Measurements from ENCODE around the gene USF1.

GRCh38 chr1:161018631-161018930 lies 27.2 kb downstream of the USF1 start:
- TF ChIP-seq, protein P1, sequence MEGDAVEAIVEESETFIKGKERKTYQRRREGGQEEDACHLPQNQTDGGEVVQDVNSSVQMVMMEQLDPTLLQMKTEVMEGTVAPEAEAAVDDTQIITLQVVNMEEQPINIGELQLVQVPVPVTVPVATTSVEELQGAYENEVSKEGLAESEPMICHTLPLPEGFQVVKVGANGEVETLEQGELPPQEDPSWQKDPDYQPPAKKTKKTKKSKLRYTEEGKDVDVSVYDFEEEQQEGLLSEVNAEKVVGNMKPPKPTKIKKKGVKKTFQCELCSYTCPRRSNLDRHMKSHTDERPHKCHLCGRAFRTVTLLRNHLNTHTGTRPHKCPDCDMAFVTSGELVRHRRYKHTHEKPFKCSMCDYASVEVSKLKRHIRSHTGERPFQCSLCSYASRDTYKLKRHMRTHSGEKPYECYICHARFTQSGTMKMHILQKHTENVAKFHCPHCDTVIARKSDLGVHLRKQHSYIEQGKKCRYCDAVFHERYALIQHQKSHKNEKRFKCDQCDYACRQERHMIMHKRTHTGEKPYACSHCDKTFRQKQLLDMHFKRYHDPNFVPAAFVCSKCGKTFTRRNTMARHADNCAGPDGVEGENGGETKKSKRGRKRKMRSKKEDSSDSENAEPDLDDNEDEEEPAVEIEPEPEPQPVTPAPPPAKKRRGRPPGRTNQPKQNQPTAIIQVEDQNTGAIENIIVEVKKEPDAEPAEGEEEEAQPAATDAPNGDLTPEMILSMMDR (IDR thresholded peaks at IDR 0.05; ENCODE audit: poor library complexity), result no peak
- no peak for TF ChIP-seq EZH2 (IDR thresholded peaks at IDR 0.05; ENCODE audit: borderline replicate concordance)
- no peak for TF ChIP-seq EZH2phosphoT487 (IDR thresholded peaks at IDR 0.05; ENCODE audit: low read depth, severe bottlenecking, unreplicated experiment)

Data from hepatocyte (in vitro differentiated cells).